Mammary epithelial cell (primary cell): ENCODE results near the gene BTBD16.

Experiments used
- EZH2 ChIP-seq: IDR thresholded peaks from 2 replicates; pipeline ENCODE4 v1.6.1; 2012; ENCODE audit warnings: low read length, inconsistent platforms, borderline replicate concordance
- TF ChIP-seq, protein P1 (sequence below), 2 donors: IDR thresholded peaks in 1 of 2; conservative IDR thresholded peaks in 1 of 2; 2 replicates each; pipeline ENCODE4 v1.5.1; 2011 to 2012; ENCODE audit warnings: inconsistent platforms in 2 of 2, low read length in 2 of 2, mild to moderate bottlenecking in 2 of 2, control low read depth in 1 of 2, low read depth in 1 of 2; ENCODE audit not compliant: insufficient read depth in 1 of 2; ENCODE audit errors: extremely low read depth in 1 of 2

DNA sequence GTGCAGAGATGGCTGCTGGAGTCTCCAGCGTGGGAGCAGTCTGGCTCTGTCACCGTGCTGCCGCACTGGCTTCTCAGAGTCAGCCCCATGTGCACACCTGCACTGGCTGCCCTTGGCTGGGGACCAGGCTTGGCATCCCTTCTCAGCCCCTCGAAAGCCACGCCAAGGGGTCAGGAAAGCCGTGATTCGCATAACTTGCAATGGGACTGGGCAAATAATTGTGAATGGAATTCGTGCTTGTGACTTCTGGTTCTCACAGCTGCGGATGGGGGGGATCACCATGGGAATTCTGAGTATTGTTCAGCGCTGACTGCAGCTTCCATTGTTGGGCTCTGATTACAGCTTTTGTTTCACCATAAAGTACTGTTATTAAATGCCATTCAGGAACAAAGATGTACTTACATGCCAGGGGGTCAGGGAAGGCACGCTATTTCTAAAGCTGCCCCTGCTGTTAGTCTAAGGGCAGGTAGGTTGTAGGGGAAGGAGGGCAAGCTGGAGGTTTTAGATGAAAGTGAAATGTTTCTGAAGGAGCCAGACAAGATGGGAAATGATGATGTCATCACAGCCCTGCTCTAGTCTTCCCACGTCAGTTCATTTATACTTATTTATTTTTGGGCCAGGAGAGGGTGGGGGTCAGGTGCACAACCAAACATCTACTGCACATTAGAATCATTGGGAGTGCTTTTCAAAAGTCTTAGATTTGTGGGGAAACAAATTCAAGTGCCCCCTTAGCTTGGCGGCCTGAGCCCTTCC is 97.6 kb downstream of the BTBD16 start:
- TF ChIP-seq, protein P1, sequence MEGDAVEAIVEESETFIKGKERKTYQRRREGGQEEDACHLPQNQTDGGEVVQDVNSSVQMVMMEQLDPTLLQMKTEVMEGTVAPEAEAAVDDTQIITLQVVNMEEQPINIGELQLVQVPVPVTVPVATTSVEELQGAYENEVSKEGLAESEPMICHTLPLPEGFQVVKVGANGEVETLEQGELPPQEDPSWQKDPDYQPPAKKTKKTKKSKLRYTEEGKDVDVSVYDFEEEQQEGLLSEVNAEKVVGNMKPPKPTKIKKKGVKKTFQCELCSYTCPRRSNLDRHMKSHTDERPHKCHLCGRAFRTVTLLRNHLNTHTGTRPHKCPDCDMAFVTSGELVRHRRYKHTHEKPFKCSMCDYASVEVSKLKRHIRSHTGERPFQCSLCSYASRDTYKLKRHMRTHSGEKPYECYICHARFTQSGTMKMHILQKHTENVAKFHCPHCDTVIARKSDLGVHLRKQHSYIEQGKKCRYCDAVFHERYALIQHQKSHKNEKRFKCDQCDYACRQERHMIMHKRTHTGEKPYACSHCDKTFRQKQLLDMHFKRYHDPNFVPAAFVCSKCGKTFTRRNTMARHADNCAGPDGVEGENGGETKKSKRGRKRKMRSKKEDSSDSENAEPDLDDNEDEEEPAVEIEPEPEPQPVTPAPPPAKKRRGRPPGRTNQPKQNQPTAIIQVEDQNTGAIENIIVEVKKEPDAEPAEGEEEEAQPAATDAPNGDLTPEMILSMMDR (conservative IDR thresholded peaks at IDR 0.05 in 1 of 2, IDR thresholded peaks at IDR 0.05 in 1 of 2; ENCODE audit: extremely low read depth in 1 of 2, insufficient read depth in 1 of 2, low read depth in 1 of 2, low read length in 2 of 2): no peak
- no peak for TF ChIP-seq EZH2
